ENCODE data around the gene ADISSP. TPM values are rescaled to one million over a fixed set of nuclear protein-coding genes. Genes with fewer than 3 reads are reported as not detected.

The ADISSP gene
- total RNA-seq, 1 donor from 2014 or later = 48.4 TPM

DNA sequence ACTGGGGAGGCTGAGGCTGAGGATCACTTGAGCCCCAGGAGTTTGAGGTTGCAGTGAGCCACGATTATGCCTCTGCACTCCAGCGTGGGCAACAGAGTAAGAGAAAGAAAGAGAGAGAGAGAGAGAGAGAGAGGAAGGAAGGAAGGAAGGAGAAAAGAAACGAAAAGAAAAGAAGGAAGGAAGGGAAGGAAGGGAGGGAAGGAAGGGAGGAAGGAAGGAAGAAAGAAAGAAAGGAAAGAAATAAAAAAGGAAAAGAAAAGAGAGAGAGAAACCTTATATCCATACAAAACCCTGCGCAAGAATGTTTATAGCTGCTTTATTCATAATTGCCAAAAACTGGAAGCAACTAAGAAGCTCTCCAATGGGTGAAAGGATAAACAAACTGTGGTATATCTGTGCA, 43.2 kb downstream of the ADISSP start:
- DNase-seq (ENCODE audit: low spot score in 2 of 2) = no peak
- intact Hi-C loops (cut with DNase I) = no loop called here
- H3K9me3 ChIP-seq = no peaks in the 10 kb centered on the region
- no peaks in the 10 kb centered on the region for H3K36me3 ChIP-seq
- H3K4me1 ChIP-seq = no peaks in the 10 kb centered on the region
- H3K27me3 ChIP-seq = no peaks in the 10 kb centered on the region
- H3K27ac ChIP-seq = no peak overlapping the region
- H3K4me3 ChIP-seq = no peak overlapping the region
- TF ChIP-seq CTCF (IDR thresholded peaks at IDR 0.05) = no peak

DNA sequence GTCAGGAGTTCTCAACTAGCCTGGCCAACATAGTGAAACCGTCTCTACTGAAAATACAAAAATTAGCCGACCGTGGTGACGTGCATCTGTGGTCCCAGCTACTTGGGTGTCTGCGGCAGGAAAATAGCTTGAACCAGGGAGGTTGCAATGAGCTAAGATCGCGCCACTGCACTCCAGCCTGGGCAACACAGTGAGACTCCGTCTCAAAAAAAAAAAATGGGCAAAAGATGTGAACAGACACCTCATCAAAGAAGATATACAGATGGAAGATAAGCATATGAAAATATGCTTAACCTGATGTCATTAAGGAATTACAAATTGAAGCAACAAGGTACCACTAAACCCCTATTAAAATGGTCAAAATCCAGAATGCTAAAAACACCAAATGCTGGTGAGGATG, 44.3 kb downstream of the ADISSP start:
- H3K9me3 ChIP-seq = no peaks in the 10 kb centered on the region
- H3K27me3 ChIP-seq = no peaks in the 10 kb centered on the region
- no peaks in the 10 kb centered on the region for H3K4me1 ChIP-seq
- intact Hi-C loops (cut with DNase I) = no loop called here
- H3K36me3 ChIP-seq = no peaks in the 10 kb centered on the region
- no peak for TF ChIP-seq CTCF (IDR thresholded peaks at IDR 0.05)
- no peak overlapping the region for H3K27ac ChIP-seq
- no peak overlapping the region for H3K4me3 ChIP-seq
- no peak for DNase-seq (ENCODE audit: low spot score in 2 of 2)

GRCh38 chr20:3721912-3722311, 45.6 kb downstream of the ADISSP start:
- no peak for TF ChIP-seq CTCF (IDR thresholded peaks at IDR 0.05)

GRCh38 chr20:3720626-3721025, 46.9 kb downstream of the ADISSP start:
- Histone ChIP-seq H3K27me3 (no peaks in the 10 kb centered on the region), H3K36me3 (no peaks in the 10 kb centered on the region), H3K4me1 (no peaks in the 10 kb centered on the region), H3K27ac (no peak overlapping the region), H3K4me3 (no peak overlapping the region), H3K9me3 (no peaks in the 10 kb centered on the region)
- no peak for DNase-seq (ENCODE audit: low spot score in 2 of 2)
- TF ChIP-seq CTCF (IDR thresholded peaks at IDR 0.05) = no peak
- intact Hi-C loops (cut with DNase I) = no loop called here

More at GRCh38 chr20:3721912-3722311, 45.6 kb downstream of the ADISSP start:
- DNase-seq (ENCODE audit: low spot score in 2 of 2) = no peak
- Histone ChIP-seq H3K4me1 (no peaks in the 10 kb centered on the region), H3K4me3 (no peak overlapping the region), H3K36me3 (no peaks in the 10 kb centered on the region), H3K9me3 (no peaks in the 10 kb centered on the region), H3K27me3 (no peaks in the 10 kb centered on the region), H3K27ac (no peak overlapping the region)
- intact Hi-C loops (cut with DNase I) = no loop called here

DNA sequence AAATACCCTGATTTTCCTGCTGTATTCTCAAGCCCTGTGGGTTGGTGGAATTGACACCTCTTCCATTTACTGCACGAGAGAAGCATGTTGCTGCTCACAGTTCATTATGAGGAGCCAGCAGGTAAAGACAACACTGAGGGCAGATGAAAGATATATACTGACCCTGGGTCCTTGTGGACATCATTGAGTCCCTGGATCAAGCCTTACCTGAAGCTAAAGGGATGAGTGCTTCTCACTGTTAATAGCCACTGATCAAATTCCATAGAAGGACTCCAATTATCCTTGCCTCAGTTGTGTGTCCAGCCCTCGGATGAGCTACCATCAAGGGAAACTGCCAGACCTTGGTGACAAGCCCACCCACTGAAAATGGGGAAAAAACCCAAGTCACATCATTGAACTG, 47.5 kb downstream of the ADISSP start:
- no peaks in the 10 kb centered on the region for H3K27me3 ChIP-seq
- H3K4me1 ChIP-seq = no peaks in the 10 kb centered on the region
- H3K9me3 ChIP-seq = no peaks in the 10 kb centered on the region
- H3K4me3 ChIP-seq = no peak overlapping the region
- H3K36me3 ChIP-seq = no peaks in the 10 kb centered on the region
- TF ChIP-seq CTCF (IDR thresholded peaks at IDR 0.05) = no peak
- no peak for DNase-seq (ENCODE audit: low spot score in 2 of 2)
- no peak overlapping the region for H3K27ac ChIP-seq
- intact Hi-C loops (cut with DNase I) = no loop called here

DNA sequence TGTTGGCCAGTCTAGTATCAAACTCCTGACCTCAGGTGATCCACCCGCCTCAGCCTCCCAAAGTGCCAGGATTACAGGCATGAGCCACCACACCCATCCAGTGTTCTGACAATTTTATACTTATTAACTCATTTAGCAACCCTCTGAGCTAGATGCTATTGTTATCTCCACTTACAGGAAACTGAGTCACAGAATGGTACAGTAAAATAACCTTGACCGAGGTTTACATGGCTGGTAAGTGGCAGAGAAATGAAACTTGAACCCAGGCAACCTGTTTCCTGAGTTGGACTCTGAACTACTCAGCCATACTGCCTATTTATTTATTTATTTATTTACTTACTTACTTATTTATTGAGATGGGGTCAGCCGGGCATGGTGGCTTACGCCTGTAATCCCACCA, 48.5 kb downstream of the ADISSP start:
- intact Hi-C loops (cut with DNase I) = no loop called here
- Histone ChIP-seq H3K27me3 (no peaks in the 10 kb centered on the region), H3K4me3 (no peak overlapping the region), H3K4me1 (no peaks in the 10 kb centered on the region), H3K9me3 (no peaks in the 10 kb centered on the region), H3K27ac (no peak overlapping the region), H3K36me3 (no peaks in the 10 kb centered on the region)
- no peak for DNase-seq (ENCODE audit: low spot score in 2 of 2)
- TF ChIP-seq CTCF (IDR thresholded peaks at IDR 0.05) = no peak
